H1 (cell line): ENCODE results near the gene PSMB4. TPM values are rescaled to one million over a fixed set of nuclear protein-coding genes. Genes with fewer than 3 reads are reported as not detected.

Experiments used
- RFX5 ChIP-seq: IDR thresholded peaks from 2 replicates; pipeline ENCODE4 v1.6.1; 2011; ENCODE audit warnings: low read depth, low read length, improper control_type of control experiment, borderline replicate concordance
- SIRT6 ChIP-seq: IDR thresholded peaks from one replicate; pipeline ENCODE4 v1.7.1; 2012; ENCODE audit warnings: low read length, inconsistent platforms
- SP1 ChIP-seq: IDR thresholded peaks from 2 replicates; pipeline ENCODE4 v1.6.1; 2011; ENCODE audit warnings: low read depth, low read length
- polyA plus RNA-seq, 7 experiments: library from polyadenylated mRNA; depleted of rRNA in 3 of 7; stranded (reverse) in 5 of 7; unstranded in 2 of 7; fragments of >200 nt in 5 of 7; fragments of 200-250 nt in 2 of 7; gene quantifications; 1 replicate in 5 of 7; 2 replicates in 1 of 7; 4 replicates in 1 of 7; pipeline versions ENCODE4 v1.2.1 to v1.2.3, GENCODE V29; 2011 to 2013; ENCODE audit warnings: missing spikeins in 2 of 7, mixed read lengths in 2 of 7
- total RNA-seq: library from RNA; stranded (reverse); fragmentation: NEBNext Ultra II Directional; extraction: Animal tissue kit (Norgen Biotek cat#: 25700); gene quantifications from 2 replicates; pipeline ENCODE4 v1.2.1, GENCODE V29; 2021

PSMB4 gene
- total and polyA plus RNA-seq, 2 of the 8 experiments (the other 6 are each of a cell fraction or from before 2014, with no cell fraction given): 430 to 1,098 TPM

DNA sequence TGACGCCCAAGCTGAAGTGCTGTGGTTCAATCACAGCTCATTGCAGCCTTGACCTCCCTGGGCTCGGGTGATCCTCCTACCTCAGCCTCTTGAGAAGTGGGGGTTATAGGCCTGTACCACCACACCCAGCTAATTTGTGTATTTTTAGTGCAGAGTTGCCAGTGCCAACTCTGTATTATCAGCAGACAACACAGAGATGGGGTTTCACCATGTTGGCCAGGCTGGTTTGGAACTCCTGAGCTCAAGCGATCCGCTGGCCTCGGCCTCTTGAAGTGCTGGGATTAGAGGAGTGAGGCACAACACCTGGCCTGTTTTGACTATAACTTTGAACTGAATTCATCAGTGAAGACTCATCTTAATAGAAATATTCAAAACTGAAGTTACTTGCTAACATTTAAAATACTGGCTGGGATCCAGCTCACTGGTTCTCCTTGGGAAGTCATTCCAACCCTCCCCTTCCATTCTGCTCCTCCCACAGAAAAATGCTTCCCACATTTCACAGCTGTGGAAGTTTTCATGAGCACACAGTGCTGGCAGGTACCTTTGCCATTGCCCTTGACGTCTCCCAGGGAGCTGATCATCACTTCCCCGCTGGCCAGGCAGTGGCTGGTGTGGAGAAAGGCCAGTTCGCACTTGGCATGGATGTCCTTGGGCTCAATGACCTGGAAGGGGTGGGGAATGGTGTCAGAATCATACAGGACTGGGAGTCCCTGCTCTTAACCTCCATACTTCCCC lies 31.5 kb upstream of the PSMB4 start (continued):
- TF ChIP-seq RFX5 (no peak), SIRT6 (no peak), SP1 (no peak)
